GM18868 (cell line): Measurements from ENCODE around the gene SLC7A8.

Source experiments
- ATAC-seq: cut with Tn5 transposase; IDR thresholded peaks from one replicate; pipeline ENCODE4 v1.9.1; 2021; ENCODE audit warnings: mild to moderate bottlenecking, moderate library complexity; ENCODE audit not compliant: unreplicated experiment

SLC7A8 gene

GRCh38 chr14:23159532-23159931 is 23.9 kb downstream of the SLC7A8 start:
- no peak for ATAC-seq

DNA sequence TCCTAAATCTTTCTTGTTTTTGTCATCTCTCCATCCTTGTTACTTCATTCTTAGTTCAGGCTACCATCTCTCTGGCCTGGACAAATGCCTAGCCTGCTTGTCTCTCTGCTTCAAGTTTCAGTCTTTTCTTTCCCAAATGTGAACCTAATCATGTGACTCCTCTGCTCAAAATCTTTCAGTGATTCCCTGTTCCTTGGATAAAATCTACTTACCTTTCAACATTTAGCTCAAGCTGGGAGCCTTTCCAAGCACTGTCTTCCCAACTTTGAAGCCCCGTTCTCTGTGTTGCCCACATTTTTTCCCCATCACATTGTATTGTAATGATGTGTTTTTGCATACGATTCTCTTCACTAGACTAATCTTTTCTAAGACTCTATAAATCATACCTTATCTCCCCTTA is 24.7 kb downstream of the SLC7A8 start:
- no peak for ATAC-seq

DNA sequence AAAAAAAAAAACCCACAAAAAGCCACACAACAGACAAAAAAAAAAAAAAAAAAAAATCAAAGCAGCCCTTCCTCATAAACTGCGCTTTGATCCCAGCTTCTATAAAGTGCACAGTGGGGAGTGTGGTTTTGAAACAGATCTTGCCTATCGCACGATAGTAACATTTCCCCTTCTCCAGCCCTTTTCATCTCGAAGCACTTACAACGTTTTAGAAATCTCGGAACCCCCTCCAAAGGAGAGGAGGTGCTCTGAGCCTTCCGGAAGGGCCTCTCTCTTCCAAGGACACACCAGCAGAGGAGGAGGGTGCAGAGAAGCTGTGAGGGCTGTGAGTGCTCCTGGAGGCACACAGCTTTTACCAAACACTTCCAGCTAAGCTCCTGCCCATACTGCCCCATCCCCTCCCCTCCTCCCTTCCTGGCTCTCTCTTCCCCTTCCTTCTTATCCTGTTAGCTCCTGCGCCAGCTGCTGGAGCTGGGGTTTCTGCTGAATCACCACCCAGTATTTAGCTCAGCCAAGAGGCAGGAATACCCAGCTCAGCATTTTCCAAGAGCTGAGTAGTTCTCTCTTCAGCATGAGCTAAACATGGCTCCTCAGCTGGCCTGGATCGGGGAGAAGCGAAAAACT is 28.4 kb downstream of the SLC7A8 start:
- ATAC-seq: no peak

DNA sequence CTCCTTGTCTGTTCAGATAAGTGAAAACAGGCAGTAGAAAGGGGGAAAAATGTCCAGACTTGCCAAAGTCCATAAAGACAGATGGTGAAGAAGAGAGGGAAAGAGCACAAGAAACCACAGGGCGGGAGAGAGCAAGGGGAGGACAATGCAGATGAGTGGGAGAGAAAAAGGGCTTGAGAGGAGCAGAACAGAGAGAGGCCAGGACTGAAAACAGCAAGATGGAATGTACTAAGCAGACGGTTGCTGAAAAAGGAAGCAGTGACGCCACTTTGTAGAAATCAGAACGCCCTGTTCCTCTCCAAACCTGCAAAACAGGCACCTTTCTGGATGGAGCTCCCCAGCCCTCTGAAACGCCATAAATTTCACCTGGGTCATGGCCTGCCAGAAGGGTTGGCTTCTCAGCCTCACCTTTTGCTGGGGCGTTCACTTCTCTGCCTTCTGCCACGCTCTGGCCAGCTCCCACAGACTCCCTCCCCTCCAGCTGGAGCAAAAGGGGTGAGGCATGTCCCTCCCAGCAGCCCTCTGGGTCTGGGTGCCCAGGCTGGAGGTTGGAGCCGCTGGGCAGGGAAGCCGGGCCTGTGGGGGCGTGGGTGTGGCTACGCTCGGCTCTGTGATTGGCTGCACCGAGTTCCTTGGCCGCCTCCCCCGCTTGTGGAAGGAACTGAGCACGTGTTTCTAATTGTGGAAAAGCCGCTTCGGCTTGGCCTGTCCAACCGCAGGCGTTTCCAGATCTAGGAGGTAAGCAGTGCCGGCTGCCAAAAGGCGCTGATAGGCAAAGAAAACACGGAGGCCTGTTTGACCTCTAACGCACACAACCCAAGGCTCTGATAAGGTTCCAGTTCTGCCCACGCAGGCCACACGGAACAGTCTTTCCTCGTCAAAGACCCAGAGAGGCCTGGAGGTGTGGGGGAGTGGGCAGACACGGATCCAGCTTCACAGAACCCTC is 29.3 kb downstream of the SLC7A8 start:
- ATAC-seq: no peak

DNA sequence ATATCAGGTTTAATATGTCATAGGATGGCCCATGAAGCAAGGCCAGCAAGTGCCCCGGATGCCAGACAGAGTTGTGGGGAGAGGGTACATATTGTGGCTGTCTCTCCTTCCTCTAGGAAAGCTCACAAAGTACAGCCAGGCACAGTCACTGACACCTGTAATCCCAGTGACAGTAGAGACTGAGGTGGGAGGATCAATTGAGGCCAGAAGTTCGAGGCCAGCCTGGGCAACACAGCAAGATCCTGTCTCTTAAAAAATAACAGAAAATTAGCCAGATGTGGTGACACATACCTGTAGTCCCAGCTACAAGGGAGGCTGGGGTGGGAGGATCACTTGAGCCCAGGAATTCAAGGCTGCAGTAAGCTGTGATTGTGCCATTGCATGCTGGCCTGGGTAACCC is 32.1 kb downstream of the SLC7A8 start:
- ATAC-seq: no peak

DNA sequence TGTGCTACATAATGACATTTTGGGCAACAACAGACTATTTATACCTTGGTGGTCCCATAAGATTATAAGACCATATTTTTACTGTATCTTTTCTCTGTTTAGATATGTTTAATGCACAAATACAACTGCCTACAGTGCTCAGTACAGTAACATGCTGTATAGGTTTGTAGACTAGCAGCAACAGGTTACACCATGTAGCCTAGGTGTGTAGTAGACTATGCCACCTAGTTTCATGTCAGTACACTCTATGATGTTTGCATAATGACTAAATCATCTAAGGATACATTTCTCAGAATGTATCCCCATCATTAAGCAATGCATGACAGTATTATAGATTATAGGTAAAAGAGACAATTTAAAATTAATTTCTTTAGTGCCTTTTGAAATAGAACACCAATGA is 33.7 kb downstream of the SLC7A8 start:
- ATAC-seq: no peak

DNA sequence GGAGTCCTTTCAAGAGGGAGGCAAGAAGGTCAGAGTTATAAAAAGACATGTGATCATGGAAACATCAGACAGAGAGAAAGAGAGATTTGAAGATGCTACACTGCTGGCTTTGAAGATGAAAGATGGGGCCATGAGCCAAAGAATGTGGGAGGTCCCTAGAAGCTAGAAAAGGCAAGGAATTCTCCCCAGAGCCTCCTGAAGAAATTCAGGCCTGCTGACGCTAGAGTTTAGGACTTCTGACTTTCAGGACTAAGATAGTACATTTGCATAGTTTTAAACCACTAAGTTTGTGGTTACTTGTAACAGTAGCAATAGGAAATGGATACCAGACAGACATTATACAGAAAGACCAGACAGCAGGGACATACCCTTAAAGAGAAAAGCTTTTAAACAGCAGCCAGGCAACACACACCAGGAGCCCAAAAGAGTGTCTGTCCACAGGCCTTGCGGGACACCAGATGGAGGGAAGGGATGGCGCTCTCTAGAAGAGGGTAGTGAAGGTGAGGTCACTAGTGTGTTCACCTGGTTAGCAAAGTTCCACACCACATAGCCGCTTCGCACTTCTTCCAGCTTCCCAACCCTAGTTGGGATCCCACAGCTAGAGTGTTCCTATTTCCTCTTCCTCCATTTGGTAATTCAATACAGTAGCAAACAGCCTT is 34.7 kb downstream of the SLC7A8 start:
- no peak for ATAC-seq

- ATAC-seq: no peak
Measured at GRCh38 chr14:23147676-23148075, 35.8 kb downstream of the SLC7A8 start.

GRCh38 chr14:23146980-23147379 is 36.5 kb downstream of the SLC7A8 start:
- no peak for ATAC-seq

DNA sequence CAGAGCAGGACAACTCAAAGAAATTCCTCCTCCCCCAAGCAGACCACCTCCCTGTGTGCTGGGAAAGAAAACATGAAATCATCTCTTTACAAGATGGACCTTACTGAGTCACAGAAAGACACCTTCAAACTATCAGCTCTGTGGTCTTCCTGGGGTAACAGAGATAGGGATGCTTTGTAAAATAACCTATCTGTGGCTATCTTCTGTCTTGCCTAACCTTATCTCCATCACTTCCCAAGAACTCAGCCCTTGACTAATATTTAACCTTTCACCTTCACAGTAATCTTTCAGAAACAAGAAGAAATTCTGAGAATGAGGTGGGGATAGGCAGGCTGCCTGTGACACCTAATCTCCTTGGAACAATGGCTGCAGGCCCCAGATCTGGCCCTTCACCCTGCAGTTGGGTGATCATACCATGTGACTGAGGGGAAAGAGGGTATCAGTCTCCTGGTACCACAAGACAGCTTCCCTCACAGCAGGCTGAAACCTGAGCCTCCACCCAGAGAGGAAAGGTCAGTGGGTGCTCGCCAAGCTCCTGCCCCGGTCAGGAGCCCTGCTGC is 37.0 kb downstream of the SLC7A8 start:
- ATAC-seq: no peak

- no peak for ATAC-seq
Measured at GRCh38 chr14:23145794-23146350, 37.6 kb downstream of the SLC7A8 start.

GRCh38 chr14:23143911-23144310 is 39.5 kb downstream of the SLC7A8 start:
- no peak for ATAC-seq

DNA sequence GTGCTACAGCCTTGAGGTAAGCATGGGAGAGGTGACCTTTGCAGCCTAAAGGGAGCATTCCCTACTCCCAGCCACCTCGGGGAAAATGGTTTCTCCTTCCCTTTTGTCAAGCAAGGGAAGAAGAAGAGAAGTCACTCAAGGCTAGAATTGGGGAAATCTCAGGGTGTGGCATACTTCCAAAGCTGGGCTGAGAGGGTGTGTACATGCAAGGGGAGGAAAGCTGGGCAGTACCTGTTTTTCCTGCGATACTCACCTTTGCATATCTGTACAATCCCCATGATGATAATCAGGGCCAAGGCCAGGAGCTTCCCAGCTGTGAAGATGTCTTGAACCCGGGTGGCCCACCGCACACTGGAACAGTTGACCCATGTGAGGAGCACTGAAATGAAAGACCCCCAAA is 40.6 kb downstream of the SLC7A8 start:
- no peak for ATAC-seq

DNA sequence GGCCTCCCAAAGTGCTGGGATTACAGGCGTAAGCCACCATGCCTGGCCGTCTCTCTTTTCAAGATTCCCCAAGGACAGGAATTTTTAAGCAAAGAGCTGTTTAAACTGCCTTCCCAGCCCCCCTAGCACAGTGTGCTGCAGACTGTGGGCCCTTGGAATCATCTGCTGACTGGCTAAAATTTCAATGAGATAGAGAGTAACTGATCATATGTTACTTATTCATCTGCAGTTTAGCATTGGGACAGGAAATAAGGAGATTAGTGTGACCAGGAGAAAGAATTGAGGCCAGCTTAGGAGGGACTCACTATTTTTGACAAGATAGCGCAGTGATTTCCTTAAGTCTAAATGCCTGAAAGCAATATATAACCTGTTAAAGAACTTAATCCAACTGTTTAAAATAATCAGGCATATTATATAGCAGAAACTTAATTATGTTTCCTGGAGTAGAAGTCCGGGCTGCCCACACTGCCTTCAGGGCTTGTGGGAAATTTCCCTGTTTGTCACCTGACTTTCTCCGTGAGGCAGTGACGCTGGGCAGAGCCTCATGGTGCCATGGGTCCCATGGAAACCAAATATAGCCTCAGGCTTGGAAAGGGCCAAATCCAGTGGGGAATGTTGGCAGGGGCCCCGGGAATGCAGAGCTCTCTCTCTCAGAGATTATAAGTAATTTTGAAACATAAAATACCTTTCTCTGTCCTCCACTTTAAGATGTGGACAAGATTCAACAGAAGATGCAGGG is 41.6 kb downstream of the SLC7A8 start:
- no peak for ATAC-seq

- no peak for ATAC-seq
Measured at GRCh38 chr14:23140371-23140770, 43.1 kb downstream of the SLC7A8 start.

DNA sequence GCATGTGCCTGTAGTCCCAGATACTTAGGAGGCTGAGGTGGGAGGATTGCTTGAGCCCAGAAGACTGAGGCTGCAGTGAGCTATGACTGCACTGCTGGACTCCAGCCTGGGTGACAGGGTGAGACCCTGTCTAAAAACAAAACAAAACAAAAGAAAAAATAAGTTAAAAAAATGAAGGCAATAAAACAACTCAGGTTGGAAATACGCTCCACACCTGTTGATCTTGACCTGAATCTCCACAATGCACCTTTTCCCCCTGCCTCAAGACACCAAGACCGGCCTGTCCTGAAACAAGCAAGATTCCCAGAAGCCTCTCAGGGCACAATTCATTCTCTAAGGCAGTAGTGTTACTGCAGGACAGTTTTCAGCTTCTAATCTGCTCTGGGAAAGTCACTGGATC is 43.6 kb downstream of the SLC7A8 start:
- no peak for ATAC-seq

DNA sequence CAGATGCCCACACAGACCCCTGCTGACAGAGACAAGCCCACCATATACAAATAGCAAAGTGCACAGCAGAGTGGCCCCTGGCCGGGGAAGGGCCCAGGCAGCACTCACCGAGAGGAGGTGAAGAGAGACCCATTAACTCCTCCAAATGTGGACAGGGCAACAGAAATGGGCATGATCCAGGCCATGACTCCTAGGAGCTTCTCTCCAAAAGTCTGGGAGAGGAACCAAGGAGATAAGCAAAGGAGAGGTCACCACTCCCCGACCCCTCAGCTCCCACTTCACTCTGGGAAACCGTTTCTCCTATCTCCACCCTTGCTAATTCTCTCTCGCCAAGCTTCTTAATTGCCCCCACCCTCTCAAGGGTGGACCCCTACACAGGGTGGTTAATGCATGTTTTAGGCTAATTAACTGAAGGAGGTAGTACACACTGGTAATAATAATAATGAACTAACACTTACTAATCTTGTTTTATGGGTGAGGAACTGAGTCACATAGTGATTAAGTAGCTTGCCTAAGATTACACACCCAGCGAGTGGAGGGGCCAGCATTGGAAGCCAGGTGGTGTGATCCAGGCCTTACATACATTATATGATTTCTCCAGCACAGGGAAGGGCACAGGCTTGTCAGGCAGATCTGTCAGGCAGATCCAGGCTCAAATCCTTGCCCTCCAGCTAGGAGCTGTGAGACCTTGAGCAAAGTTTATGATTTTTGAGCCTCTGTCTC is 45.5 kb downstream of the SLC7A8 start:
- ATAC-seq: no peak

GRCh38 chr14:23137192-23137812 is 46.2 kb downstream of the SLC7A8 start:
- no peak for ATAC-seq

- ATAC-seq: no peak
Measured at GRCh38 chr14:23136566-23137133, 46.8 kb downstream of the SLC7A8 start.
